ENCODE results near the gene MSH3.

DNA sequence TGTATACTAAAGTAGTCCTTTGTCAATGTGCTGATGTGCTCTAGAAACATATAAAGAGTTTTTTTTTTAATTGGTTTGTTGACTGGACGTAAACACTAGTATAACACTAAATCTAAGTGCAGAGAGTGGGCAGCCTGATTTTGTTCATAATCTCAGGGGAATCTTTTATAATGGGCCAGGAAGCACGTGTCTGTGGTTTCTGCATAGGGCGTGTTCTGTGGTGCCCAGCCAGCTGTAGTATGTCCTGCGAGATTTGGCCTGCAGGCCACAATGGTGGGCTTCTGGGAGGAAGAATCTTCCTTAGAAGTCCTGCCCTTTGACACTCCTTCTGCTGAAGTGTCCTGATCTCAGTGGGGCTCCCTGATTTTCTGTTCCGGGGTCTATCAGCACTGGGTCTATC, 49.3 kb downstream of the MSH3 start:
- TF ChIP-seq TCF12 (IDR thresholded peaks at IDR 0.05) (no peak), MEF2A (IDR thresholded peaks at IDR 0.05; ENCODE audit: borderline replicate concordance, low read depth) (no peak), RXRA (IDR thresholded peaks at IDR 0.05; ENCODE audit: borderline replicate concordance, low read depth) (no peak), YY1 (IDR thresholded peaks at IDR 0.05; ENCODE audit: low read depth) (no peak), CHD2 (IDR thresholded peaks at IDR 0.05; ENCODE audit: low read length, partially characterized antibody) (no peak), RAD21 (IDR thresholded peaks at IDR 0.05; ENCODE audit: low read length) (no peak), EZH2phosphoT487 (IDR thresholded peaks at IDR 0.05; ENCODE audit: borderline replicate concordance, low read depth) (no peak)
- TF ChIP-seq, protein P1, sequence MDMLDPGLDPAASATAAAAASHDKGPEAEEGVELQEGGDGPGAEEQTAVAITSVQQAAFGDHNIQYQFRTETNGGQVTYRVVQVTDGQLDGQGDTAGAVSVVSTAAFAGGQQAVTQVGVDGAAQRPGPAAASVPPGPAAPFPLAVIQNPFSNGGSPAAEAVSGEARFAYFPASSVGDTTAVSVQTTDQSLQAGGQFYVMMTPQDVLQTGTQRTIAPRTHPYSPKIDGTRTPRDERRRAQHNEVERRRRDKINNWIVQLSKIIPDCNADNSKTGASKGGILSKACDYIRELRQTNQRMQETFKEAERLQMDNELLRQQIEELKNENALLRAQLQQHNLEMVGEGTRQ (IDR thresholded peaks at IDR 0.05; ENCODE audit: borderline replicate concordance, low read depth, low read length) = no peak
- TF ChIP-seq, protein P2, sequence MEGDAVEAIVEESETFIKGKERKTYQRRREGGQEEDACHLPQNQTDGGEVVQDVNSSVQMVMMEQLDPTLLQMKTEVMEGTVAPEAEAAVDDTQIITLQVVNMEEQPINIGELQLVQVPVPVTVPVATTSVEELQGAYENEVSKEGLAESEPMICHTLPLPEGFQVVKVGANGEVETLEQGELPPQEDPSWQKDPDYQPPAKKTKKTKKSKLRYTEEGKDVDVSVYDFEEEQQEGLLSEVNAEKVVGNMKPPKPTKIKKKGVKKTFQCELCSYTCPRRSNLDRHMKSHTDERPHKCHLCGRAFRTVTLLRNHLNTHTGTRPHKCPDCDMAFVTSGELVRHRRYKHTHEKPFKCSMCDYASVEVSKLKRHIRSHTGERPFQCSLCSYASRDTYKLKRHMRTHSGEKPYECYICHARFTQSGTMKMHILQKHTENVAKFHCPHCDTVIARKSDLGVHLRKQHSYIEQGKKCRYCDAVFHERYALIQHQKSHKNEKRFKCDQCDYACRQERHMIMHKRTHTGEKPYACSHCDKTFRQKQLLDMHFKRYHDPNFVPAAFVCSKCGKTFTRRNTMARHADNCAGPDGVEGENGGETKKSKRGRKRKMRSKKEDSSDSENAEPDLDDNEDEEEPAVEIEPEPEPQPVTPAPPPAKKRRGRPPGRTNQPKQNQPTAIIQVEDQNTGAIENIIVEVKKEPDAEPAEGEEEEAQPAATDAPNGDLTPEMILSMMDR (IDR thresholded peaks at IDR 0.05) = no peak
- TF ChIP-seq, protein P3, sequence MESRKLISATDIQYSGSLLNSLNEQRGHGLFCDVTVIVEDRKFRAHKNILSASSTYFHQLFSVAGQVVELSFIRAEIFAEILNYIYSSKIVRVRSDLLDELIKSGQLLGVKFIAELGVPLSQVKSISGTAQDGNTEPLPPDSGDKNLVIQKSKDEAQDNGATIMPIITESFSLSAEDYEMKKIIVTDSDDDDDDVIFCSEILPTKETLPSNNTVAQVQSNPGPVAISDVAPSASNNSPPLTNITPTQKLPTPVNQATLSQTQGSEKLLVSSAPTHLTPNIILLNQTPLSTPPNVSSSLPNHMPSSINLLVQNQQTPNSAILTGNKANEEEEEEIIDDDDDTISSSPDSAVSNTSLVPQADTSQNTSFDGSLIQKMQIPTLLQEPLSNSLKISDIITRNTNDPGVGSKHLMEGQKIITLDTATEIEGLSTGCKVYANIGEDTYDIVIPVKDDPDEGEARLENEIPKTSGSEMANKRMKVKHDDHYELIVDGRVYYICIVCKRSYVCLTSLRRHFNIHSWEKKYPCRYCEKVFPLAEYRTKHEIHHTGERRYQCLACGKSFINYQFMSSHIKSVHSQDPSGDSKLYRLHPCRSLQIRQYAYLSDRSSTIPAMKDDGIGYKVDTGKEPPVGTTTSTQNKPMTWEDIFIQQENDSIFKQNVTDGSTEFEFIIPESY (IDR thresholded peaks at IDR 0.05; ENCODE audit: borderline replicate concordance, low read depth) = no peak
- TF ChIP-seq, protein P4, sequence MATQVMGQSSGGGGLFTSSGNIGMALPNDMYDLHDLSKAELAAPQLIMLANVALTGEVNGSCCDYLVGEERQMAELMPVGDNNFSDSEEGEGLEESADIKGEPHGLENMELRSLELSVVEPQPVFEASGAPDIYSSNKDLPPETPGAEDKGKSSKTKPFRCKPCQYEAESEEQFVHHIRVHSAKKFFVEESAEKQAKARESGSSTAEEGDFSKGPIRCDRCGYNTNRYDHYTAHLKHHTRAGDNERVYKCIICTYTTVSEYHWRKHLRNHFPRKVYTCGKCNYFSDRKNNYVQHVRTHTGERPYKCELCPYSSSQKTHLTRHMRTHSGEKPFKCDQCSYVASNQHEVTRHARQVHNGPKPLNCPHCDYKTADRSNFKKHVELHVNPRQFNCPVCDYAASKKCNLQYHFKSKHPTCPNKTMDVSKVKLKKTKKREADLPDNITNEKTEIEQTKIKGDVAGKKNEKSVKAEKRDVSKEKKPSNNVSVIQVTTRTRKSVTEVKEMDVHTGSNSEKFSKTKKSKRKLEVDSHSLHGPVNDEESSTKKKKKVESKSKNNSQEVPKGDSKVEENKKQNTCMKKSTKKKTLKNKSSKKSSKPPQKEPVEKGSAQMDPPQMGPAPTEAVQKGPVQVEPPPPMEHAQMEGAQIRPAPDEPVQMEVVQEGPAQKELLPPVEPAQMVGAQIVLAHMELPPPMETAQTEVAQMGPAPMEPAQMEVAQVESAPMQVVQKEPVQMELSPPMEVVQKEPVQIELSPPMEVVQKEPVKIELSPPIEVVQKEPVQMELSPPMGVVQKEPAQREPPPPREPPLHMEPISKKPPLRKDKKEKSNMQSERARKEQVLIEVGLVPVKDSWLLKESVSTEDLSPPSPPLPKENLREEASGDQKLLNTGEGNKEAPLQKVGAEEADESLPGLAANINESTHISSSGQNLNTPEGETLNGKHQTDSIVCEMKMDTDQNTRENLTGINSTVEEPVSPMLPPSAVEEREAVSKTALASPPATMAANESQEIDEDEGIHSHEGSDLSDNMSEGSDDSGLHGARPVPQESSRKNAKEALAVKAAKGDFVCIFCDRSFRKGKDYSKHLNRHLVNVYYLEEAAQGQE (IDR thresholded peaks at IDR 0.05; ENCODE audit: low read depth, low read length) = no peak
